ENCODE results near the gene LY6G5B. TPM values are rescaled to one million over a fixed set of nuclear protein-coding genes. Genes with fewer than 3 reads are reported as not detected.

The LY6G5B gene
- total RNA-seq, 6 experiments from 2014 or later, result 4.6 to 6.0 (median 5.3) TPM

DNA sequence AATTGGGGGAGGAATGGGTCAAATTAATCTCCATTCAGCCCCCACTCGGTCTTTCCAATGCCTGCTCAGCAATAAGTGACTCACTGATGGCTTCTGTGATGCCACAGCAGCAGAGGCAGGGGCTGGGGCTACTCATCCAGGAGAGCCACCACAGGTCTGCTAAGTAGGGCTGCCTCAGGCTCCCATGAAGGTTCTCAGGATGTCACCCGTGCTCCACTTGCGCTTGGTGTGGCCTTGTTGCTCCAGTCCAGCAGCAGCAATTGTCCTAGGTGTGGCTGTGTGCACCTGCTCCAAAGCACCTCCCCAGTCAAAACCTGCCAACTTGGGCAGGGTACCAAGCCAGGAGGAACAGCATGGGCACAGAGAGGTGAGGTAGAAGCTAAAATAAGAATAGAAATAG, 52.4 kb downstream of the LY6G5B start:
- TF ChIP-seq, protein P1, sequence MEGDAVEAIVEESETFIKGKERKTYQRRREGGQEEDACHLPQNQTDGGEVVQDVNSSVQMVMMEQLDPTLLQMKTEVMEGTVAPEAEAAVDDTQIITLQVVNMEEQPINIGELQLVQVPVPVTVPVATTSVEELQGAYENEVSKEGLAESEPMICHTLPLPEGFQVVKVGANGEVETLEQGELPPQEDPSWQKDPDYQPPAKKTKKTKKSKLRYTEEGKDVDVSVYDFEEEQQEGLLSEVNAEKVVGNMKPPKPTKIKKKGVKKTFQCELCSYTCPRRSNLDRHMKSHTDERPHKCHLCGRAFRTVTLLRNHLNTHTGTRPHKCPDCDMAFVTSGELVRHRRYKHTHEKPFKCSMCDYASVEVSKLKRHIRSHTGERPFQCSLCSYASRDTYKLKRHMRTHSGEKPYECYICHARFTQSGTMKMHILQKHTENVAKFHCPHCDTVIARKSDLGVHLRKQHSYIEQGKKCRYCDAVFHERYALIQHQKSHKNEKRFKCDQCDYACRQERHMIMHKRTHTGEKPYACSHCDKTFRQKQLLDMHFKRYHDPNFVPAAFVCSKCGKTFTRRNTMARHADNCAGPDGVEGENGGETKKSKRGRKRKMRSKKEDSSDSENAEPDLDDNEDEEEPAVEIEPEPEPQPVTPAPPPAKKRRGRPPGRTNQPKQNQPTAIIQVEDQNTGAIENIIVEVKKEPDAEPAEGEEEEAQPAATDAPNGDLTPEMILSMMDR (IDR thresholded peaks at IDR 0.05), result no peak
- Mint-ChIP-seq H3K4me3 (no peak overlapping the region), H3K4me1 (ENCODE audit: low read depth) (no peaks in the 10 kb centered on the region), H3K27ac (no peak overlapping the region), H3K9me3 (no peaks in the 10 kb centered on the region), H3K36me3 (ENCODE audit: low read depth) (peaks cover 7% of the 10 kb centered on the region), H3K27me3 (ENCODE audit: insufficient read depth) (peaks cover 10% of the 10 kb centered on the region)
- no peak for DNase-seq

Small RNA genes within 50 kb of the gene (microRNA-seq; reads per million reads assigned to microRNA genes)
- gene MIR4646 (not detected), gene MIR6832 (not detected)

Other genes starting within 250 kb of the LY6G5B start
- 10 to 100 TPM; 16.0 to 26.0 (median 22.6) TPM for gene MICB, start 171.8 kb upstream of the LY6G5B start, total RNA-seq (2021; fragmentation: NEBNext Ultra II Directional; extraction: Animal tissue kit (Norgen Biotek cat#: 25700))
- not detected for gene MCCD1, start 141.0 kb upstream of the LY6G5B start, total RNA-seq (2021; fragmentation: NEBNext Ultra II Directional; extraction: Animal tissue kit (Norgen Biotek cat#: 25700))
- gene DDX39B, start 128.0 kb upstream of the LY6G5B start, total RNA-seq (2021; fragmentation: NEBNext Ultra II Directional; extraction: Animal tissue kit (Norgen Biotek cat#: 25700)), result 100 to 1,000 TPM; 312 to 380 (median 358) TPM
- 1 to 10 TPM; 2.9 to 4.1 (median 3.2) TPM for gene ATP6V1G2, start 123.4 kb upstream of the LY6G5B start, total RNA-seq (2021; fragmentation: NEBNext Ultra II Directional; extraction: Animal tissue kit (Norgen Biotek cat#: 25700))
- 10 to 100 TPM; 11.8 to 15.9 (median 13.6) TPM for gene NFKBIL1, start 122.4 kb upstream of the LY6G5B start, total RNA-seq (2021; fragmentation: NEBNext Ultra II Directional; extraction: Animal tissue kit (Norgen Biotek cat#: 25700))
- not detected for gene LTA, start 97.7 kb upstream of the LY6G5B start, total RNA-seq (2021; fragmentation: NEBNext Ultra II Directional; extraction: Animal tissue kit (Norgen Biotek cat#: 25700))
- gene TNF, start 94.4 kb upstream of the LY6G5B start, total RNA-seq (2021; fragmentation: NEBNext Ultra II Directional; extraction: Animal tissue kit (Norgen Biotek cat#: 25700)), result under 1 TPM; 0.12 to 0.41 (median 0.23) TPM
- gene LTB, start 87.6 kb upstream of the LY6G5B start, total RNA-seq (2021; fragmentation: NEBNext Ultra II Directional; extraction: Animal tissue kit (Norgen Biotek cat#: 25700)), result under 1 TPM in 1 of 6 experiments, not detected in 5; 0.38 TPM
- gene LST1, start 83.7 kb upstream of the LY6G5B start, total RNA-seq (2021; fragmentation: NEBNext Ultra II Directional; extraction: Animal tissue kit (Norgen Biotek cat#: 25700)), result not detected
- not detected for gene NCR3, start 77.0 kb upstream of the LY6G5B start, total RNA-seq (2021; fragmentation: NEBNext Ultra II Directional; extraction: Animal tissue kit (Norgen Biotek cat#: 25700))
- not detected for gene AIF1, start 54.7 kb upstream of the LY6G5B start, total RNA-seq (2021; fragmentation: NEBNext Ultra II Directional; extraction: Animal tissue kit (Norgen Biotek cat#: 25700))
- gene PRRC2A, start 49.3 kb upstream of the LY6G5B start, total RNA-seq (2021; fragmentation: NEBNext Ultra II Directional; extraction: Animal tissue kit (Norgen Biotek cat#: 25700)), result 100 to 1,000 TPM; 216 to 259 (median 231) TPM
- gene BAG6, start 17.3 kb upstream of the LY6G5B start, total RNA-seq (2021; fragmentation: NEBNext Ultra II Directional; extraction: Animal tissue kit (Norgen Biotek cat#: 25700)), result 100 to 1,000 TPM; 247 to 273 (median 262) TPM
- gene APOM, start 14.1 kb upstream of the LY6G5B start, total RNA-seq (2021; fragmentation: NEBNext Ultra II Directional; extraction: Animal tissue kit (Norgen Biotek cat#: 25700)), result 1 to 10 TPM; 2.4 to 4.3 (median 2.8) TPM
- gene C6orf47, start 9.2 kb upstream of the LY6G5B start, total RNA-seq (2021; fragmentation: NEBNext Ultra II Directional; extraction: Animal tissue kit (Norgen Biotek cat#: 25700)), result 10 to 100 TPM; 13.4 to 16.2 (median 14.9) TPM
- gene GPANK1, start 5.0 kb upstream of the LY6G5B start, total RNA-seq (2021; fragmentation: NEBNext Ultra II Directional; extraction: Animal tissue kit (Norgen Biotek cat#: 25700)), result 10 to 100 TPM; 11.6 to 14.9 (median 13.0) TPM
- 100 to 1,000 TPM; 200 to 255 (median 225) TPM for gene CSNK2B, start 3.9 kb upstream of the LY6G5B start, total RNA-seq (2021; fragmentation: NEBNext Ultra II Directional; extraction: Animal tissue kit (Norgen Biotek cat#: 25700))
- gene LY6G5C, start 11.1 kb downstream of the LY6G5B start, total RNA-seq (2021; fragmentation: NEBNext Ultra II Directional; extraction: Animal tissue kit (Norgen Biotek cat#: 25700)), result 1 to 10 TPM; 2.2 to 2.9 (median 2.8) TPM
- gene ABHD16A, start 33.3 kb downstream of the LY6G5B start, total RNA-seq (2021; fragmentation: NEBNext Ultra II Directional; extraction: Animal tissue kit (Norgen Biotek cat#: 25700)), result 10 to 100 TPM; 27.4 to 39.6 (median 32.0) TPM
- not detected for gene LY6G6F, start 36.9 kb downstream of the LY6G5B start, total RNA-seq (2021; fragmentation: NEBNext Ultra II Directional; extraction: Animal tissue kit (Norgen Biotek cat#: 25700))
- gene LY6G6D, start 45.4 kb downstream of the LY6G5B start, total RNA-seq (2021; fragmentation: NEBNext Ultra II Directional; extraction: Animal tissue kit (Norgen Biotek cat#: 25700)), result not detected
- gene LY6G6C, start 51.8 kb downstream of the LY6G5B start, total RNA-seq (2021; fragmentation: NEBNext Ultra II Directional; extraction: Animal tissue kit (Norgen Biotek cat#: 25700)), result not detected
- gene MPIG6B, start 53.4 kb downstream of the LY6G5B start, total RNA-seq (2021; fragmentation: NEBNext Ultra II Directional; extraction: Animal tissue kit (Norgen Biotek cat#: 25700)), result not detected
- 10 to 100 TPM; 44.0 to 47.8 (median 46.0) TPM for gene DDAH2, start 59.3 kb downstream of the LY6G5B start, total RNA-seq (2021; fragmentation: NEBNext Ultra II Directional; extraction: Animal tissue kit (Norgen Biotek cat#: 25700))
- 100 to 1,000 TPM; 638 to 833 (median 745) TPM for gene CLIC1, start 66.6 kb downstream of the LY6G5B start, total RNA-seq (2021; fragmentation: NEBNext Ultra II Directional; extraction: Animal tissue kit (Norgen Biotek cat#: 25700))
- 10 to 100 TPM in 4 of 6 experiments, 1 to 10 TPM in 2; 7.4 to 14.8 (median 12.6) TPM for gene MSH5, start 70.0 kb downstream of the LY6G5B start, total RNA-seq (2021; fragmentation: NEBNext Ultra II Directional; extraction: Animal tissue kit (Norgen Biotek cat#: 25700))
- gene SAPCD1, start 92.7 kb downstream of the LY6G5B start, total RNA-seq (2021; fragmentation: NEBNext Ultra II Directional; extraction: Animal tissue kit (Norgen Biotek cat#: 25700)), result 1 to 10 TPM in 5 of 6 experiments, under 1 TPM in 1; 0.91 to 2.4 (median 1.3) TPM
- gene VWA7, start 107.4 kb downstream of the LY6G5B start, total RNA-seq (2021; fragmentation: NEBNext Ultra II Directional; extraction: Animal tissue kit (Norgen Biotek cat#: 25700)), result under 1 TPM; 0.24 to 0.83 (median 0.64) TPM
- 100 to 1,000 TPM; 117 to 144 (median 127) TPM for gene VARS1, start 125.8 kb downstream of the LY6G5B start, total RNA-seq (2021; fragmentation: NEBNext Ultra II Directional; extraction: Animal tissue kit (Norgen Biotek cat#: 25700))
- 10 to 100 TPM; 31.8 to 48.5 (median 43.4) TPM for gene LSM2, start 137.0 kb downstream of the LY6G5B start, total RNA-seq (2021; fragmentation: NEBNext Ultra II Directional; extraction: Animal tissue kit (Norgen Biotek cat#: 25700))
- gene HSPA1L, start 145.3 kb downstream of the LY6G5B start, total RNA-seq (2021; fragmentation: NEBNext Ultra II Directional; extraction: Animal tissue kit (Norgen Biotek cat#: 25700)), result 1 to 10 TPM; 1.2 to 1.9 (median 1.6) TPM
- gene HSPA1A, start 145.6 kb downstream of the LY6G5B start, total RNA-seq (2021; fragmentation: NEBNext Ultra II Directional; extraction: Animal tissue kit (Norgen Biotek cat#: 25700)), result 100 to 1,000 TPM in 1 of 6 experiments, 10 to 100 TPM in 5; 78.5 to 102 (median 84.7) TPM
- 100 to 1,000 TPM in 2 of 6 experiments, 10 to 100 TPM in 4; 95.5 to 116 (median 98.9) TPM for gene HSPA1B, start 157.8 kb downstream of the LY6G5B start, total RNA-seq (2021; fragmentation: NEBNext Ultra II Directional; extraction: Animal tissue kit (Norgen Biotek cat#: 25700))
- gene NEU1, start 192.8 kb downstream of the LY6G5B start, total RNA-seq (2021; fragmentation: NEBNext Ultra II Directional; extraction: Animal tissue kit (Norgen Biotek cat#: 25700)), result 10 to 100 TPM; 35.8 to 48.6 (median 40.9) TPM
- under 1 TPM in 1 of 6 experiments, not detected in 5; 0.10 TPM for gene SLC44A4, start 209.0 kb downstream of the LY6G5B start, total RNA-seq (2021; fragmentation: NEBNext Ultra II Directional; extraction: Animal tissue kit (Norgen Biotek cat#: 25700))
- gene EHMT2, start 227.7 kb downstream of the LY6G5B start, total RNA-seq (2021; fragmentation: NEBNext Ultra II Directional; extraction: Animal tissue kit (Norgen Biotek cat#: 25700)), result 10 to 100 TPM; 43.4 to 47.4 (median 45.9) TPM
- gene ZBTB12, start 232.1 kb downstream of the LY6G5B start, total RNA-seq (2021; fragmentation: NEBNext Ultra II Directional; extraction: Animal tissue kit (Norgen Biotek cat#: 25700)), result 1 to 10 TPM; 7.3 to 9.0 (median 8.3) TPM

Data from HFFc6 (cell line).